Ecto neural progenitor cell (in vitro differentiated cells): Measurements from ENCODE around the gene MLF2.
"Not testable (repeated sequence)": the region's sequence is repeated elsewhere in the genome, so short reads cannot be mapped to it uniquely, and the experiment has no call there.

Experiments
- DNase-seq: peaks from one replicate; pipeline ENCODE4 v3.0.0-alpha.2; 2018; ENCODE audit warnings: low spot score

Gene MLF2

DNA sequence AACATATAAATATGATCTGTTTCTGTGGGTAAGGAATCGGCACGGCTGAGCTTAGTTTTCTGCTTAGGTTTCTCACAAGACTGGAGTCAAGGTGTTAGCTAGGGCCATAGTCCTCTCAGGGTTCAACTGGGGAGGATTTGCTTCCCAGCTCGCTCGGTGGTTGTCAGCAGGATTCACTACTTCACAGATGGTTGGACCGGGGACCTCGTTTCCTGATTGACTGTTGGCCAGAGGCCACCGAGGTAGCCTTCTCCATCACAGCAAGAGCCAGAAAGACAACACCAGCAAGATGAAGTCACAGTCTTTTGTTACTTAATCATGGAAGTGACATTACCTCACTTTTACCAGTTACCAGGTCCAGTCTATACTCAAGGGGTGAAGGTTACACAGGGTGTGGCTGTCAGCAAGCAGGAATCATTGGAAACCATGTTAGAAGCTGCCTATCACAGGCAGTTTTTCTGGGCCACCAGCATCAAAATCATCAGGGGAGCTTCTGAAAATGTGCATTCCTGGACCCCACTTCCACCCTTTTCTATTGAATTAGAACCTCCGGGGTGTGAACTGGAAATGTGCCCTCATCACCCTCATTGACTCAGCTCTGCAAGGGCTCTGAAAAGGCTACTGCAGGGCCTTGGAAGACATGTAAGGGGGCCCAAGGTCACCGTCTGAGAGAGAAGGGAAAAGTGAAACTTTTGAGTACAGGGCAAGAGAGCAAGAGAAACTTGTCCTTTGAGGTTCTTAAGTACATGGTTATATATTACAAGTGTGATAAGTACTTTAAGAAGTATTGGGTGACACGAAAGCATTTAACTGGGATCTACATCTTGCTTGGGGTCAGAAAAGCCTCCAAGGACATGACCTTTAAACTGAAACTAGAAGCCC, 18.2 kb downstream of the MLF2 start:
- no peak for DNase-seq

DNA sequence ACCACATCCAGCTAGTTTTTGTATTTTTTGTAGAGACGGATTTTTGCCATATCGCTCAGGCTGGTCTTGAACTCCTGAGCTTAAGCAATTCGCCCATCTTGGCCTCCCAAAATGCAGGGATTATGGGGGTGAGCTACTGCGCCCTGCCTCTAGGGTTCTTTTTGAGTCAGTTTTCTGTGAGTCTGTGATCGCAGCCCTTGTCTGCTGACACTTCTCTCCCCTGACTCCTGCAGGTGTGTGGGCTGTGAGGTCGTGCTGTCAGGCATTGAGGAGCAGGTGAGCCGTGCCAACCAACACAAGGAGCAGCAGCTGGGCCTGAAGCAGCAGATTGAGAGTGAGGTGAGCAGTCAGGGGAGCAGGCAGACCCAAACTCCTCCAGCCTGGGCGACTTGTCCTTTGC, 22.8 kb downstream of the MLF2 start:
- no peak for DNase-seq

DNA sequence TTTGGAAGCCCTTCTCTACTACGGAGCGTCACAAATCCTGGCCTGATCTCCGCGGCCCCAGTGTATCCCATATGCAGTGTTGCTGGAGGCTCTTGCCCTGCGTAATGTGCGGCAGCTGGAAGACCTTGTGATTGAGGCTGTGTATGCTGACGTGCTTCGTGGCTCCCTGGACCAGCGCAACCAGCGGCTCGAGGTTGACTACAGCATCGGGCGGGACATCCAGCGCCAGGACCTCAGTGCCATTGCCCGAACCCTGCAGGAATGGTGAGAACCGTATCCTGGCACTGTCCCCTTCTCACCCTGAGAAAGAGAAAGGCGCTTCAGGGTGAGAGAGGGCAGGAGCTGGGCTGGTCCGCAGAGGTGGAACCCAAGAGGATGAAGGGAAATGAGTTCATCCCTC, 23.8 kb downstream of the MLF2 start:
- no peak for DNase-seq

DNA sequence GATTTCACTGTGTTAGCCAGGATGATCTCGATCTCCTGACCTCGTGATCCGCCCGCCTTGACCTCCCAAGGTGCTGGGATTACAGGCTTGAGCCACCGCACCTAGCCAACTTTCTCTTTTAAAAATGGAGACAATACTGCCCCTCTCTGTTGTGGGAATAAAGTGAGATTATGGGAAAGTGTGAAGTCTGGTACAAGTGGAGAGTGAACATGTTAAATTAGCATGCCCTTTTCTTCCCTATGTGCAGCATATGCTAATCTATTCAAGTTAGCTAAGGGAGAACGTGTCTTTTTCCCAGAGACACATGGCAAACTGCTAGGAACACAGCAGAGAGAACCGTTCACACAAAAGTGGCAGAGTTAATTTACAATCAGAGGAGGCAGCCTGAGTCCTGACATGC, 27.6 kb downstream of the MLF2 start:
- no peak for DNase-seq

DNA sequence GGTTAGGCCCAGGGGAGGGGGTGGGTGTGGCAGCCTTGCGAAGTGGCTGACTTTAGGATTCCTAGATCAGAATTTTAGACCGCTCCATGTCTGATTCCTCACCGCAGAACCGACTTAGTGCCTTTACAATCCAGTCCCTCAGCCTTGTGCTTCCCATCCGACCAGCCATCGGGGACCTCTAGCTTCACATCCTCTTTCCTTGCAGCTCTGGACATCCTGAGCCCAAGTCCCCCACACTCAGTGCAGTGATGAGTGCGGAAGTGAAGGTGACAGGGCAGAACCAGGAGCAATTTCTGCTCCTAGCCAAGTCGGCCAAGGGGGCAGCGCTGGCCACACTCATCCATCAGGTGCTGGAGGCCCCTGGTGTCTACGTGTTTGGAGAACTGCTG, 28.5 kb downstream of the MLF2 start:
- peak; percentile 63 for DNase-seq

DNA sequence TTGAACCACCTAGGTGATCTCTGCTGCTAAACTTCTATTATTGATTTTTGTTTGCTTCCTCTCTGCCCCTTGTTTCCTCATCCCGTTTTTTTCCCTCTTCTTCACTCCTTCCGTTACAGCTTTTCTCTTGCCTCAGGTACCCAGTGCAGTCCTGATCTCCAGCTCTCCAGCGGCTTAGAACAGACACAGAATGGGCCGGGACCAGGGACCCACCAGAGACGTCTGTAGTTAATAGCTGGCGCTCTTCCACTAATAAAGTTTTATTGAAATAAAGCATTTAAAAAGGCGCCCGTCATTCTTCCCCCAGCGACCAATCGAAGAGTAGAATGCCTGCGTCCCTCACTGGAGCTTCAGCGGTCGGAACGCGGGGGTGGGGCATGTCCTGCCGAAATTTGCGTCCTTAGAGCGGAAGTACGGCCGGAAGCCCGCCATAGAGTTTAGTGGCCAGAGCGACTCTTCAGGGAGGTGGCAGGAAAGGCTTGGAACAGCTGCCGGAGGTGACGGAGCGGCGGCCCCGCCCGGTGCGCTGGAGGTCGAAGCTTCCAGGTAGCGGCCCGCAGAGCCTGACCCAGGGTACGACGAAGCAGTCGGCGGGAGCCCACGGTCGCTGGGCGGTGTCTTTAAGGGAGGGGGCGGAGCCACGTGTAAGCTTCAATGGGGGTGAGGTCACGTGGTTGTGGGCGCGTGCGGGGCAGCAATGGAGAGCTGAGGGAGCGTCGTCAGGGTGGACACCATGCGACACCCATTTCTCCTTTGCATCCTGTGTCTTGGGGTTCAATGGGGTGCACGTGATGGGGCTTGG, 29.1 kb downstream of the MLF2 start, which contains the start of gene COPS7A:
COPS7A (plus strand) TSS at position 440 of the 802 bp plus-strand sequence. CDS start 611 bp downstream, outside the sequence.
- DNase-seq = peak; percentile 99

DNA sequence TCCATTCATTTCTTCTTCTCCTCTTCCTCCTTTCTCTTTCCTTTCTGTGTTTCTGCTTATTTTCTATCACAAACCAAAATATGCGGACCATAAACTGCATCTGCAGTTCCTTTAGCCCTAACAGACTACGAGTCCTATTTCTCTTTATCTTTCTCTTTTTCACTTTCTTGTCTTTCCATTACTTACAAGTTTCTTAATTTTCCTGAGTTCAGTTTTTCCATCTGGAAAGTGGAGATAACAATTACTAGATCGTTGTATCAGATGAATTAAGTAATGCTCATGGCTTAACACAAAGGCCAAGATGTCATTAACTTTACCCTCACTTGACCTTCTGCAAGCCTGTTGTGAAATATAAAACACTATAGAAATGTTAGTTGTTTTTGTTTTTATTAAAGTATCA, 30.1 kb downstream of the MLF2 start:
- DNase-seq = no peak

DNA sequence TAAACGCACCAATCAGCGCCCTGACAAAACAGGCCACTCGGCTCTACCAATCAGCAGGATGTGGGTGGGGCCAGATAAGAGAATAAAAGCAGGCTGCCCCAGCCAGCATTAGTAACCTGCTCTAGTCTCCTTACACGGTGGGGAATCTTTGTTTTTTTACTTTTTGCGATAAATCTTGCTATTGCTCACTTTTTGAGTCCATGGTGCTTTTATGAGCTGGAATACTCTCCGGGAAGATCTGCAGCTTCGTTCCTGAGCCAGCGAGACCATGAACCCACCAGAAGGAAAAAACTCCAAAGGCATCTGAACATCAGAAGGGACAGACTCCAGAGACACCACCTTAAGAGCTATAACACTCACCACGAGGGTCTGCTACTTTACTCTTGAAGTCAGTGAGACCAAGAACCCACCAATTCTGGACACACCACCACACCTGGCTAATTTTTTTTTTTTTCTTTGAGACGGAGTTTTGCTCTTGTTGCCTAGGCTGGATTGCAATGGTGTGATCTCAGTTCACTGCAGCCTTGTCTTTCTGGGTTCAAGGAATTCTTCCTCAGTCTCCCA, 36.0 kb downstream of the MLF2 start:
- DNase-seq = no peak

DNA sequence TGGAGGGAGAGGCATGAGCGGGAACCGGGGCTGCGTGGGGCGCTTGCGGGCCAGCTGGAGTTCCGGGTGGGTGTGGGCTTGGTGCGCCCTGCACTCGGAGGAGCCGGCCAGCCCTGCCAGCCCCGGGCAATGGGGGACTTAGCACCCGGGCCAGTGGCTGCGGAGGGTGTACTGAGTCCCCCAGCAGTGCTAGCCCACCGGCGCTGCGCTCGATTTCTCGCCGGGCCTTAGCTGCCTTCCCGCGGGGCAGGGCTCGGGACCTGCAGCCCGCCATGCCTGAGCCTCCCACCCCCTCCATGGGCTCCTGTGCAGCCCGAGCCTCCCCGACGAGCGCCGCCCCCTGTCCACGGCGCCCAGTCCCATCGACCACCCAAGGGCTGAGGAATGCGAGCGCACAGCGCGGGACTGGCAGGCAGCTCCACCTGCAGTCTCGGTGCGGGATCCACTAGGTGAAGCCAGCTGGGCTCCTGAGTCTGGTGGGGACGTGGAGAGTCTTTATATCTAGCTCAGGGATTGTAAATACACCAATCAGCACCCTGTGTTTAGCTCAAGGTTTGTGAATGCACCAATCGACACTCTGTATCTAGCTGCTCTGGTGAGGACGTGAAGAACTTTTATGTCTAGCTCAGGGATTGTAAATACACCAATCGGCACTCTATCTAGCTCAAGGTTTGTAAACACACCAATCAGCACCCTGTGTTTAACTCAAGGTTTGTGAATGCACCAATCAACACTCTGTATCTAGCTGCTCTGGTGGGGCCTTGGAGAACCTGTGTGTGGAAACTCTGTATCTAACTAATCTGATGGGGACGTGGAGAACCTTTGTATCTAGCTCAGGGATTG, 36.7 kb downstream of the MLF2 start:
- DNase-seq = not testable (repeated sequence)

DNA sequence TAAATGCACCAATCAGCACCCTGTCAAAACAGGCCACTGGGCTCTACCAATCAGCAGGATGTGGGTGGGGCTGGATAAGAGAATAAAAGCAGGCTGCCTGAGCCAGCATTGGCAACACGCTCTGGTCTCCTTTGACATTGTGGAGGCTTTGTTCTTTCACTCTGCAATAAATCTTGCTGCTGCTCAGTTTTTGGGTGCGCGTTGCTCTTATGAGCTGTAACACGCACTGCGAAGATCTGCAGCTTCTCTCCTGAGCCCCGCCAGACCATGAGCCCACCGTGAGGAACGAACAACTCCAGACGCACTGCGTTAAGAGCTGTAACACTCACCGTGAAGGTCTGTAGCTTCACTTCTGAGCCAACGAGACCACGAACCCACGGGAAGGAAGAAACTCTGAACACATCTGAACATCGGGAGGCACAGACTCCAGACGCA, 44.0 kb downstream of the MLF2 start:
- no peak for DNase-seq

DNA sequence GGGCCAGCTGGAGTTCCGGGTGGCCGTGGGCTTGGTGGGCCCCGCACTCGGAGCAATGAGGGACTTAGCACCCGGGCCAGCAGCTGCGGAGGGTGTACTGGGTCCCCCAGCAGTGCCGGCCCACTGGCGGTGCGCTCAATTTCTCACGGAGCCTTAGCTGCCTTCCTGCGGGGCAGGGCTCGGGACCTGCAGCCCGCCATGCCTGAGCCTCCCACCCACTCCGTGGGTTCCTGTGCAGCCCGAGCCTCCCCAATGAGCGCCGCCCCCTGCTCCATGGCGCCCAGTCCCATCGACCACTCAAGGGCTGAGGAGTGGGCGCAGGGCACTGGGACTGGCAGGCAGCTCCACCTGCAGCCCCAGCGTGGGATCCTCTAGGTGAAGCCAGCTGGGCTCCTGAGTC, 44.6 kb downstream of the MLF2 start:
- DNase-seq = not testable (repeated sequence)

DNA sequence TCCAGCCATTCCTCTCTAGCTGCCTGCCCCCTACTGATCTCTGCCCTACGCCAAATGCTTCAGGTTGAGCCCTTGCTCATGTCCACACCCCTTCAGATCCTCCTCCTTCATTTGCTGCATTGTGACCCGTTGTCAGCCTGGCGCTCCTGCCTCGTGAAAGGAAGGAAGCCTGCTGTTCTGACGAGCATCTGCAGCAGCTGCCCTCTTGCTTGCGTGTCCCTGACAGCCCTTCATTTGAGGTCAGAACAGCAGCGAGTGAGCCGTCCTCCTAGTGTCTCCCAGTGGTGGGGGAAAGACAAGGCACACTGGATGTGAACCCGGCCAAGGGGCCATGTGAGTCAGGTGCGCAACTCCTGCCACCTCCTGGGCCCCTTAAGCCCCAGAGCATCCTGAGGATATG, 49.3 kb downstream of the MLF2 start:
- peak; percentile 66 for DNase-seq

DNA sequence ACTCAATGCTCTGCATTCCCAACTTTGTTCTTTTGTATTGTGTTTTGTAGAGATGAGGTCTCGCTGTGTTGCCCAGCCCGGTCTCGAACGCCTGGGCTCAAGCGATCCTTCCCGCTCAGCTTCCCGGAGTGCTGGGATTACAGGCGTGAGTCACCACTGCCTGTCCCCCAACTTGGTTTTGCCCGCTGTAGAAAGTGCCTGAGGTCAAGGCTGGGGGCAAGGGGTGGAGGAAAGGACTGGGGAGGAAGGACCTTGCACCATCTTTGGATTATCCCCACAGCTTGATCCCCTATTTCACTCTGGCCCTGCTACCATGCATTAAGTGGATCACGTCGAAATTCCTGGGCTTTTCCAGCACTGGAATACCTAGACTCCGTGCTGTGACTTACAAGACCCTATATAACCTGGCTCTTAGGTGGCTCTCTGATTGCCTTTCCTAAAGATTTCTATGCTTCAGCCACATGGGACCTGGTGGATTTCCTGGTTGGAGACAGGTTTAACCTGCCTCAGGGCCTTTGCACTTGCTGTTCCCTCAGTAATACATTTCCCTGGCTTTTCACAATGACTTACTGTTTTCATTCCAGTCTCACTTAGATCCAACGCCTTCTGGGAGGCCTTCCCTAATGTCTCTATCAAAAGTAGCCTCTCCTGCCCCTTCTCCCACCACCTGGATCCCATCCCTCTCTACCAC, 51.7 kb downstream of the MLF2 start:
- peak; percentile 58 for DNase-seq

DNA sequence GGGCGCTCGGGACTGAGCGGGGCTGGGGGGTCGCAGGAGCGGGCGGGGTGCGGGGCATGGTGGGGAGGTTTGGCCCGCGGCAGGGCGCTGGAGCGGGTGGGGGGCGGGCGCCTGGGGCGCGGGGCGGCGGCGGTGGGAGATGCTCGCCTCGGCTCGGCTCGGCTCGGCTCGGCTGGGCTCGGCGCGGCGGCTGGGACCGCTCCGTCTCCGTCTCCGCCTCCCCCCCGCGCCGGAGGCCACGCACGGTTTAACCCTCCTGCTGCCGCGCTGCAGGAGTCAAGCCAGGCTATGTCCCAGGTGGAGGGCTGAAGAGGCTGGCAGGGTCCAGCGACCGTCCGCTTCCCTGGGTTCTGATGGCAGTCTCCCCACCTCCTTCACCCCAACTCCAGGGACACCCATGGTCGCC, 52.3 kb downstream of the MLF2 start, which contains the start of gene PIANP:
PIANP (minus strand) TSS at position 170 of the 406 bp plus-strand sequence. CDS start 2,754 bp downstream, outside the sequence.
- no peak for DNase-seq

DNA sequence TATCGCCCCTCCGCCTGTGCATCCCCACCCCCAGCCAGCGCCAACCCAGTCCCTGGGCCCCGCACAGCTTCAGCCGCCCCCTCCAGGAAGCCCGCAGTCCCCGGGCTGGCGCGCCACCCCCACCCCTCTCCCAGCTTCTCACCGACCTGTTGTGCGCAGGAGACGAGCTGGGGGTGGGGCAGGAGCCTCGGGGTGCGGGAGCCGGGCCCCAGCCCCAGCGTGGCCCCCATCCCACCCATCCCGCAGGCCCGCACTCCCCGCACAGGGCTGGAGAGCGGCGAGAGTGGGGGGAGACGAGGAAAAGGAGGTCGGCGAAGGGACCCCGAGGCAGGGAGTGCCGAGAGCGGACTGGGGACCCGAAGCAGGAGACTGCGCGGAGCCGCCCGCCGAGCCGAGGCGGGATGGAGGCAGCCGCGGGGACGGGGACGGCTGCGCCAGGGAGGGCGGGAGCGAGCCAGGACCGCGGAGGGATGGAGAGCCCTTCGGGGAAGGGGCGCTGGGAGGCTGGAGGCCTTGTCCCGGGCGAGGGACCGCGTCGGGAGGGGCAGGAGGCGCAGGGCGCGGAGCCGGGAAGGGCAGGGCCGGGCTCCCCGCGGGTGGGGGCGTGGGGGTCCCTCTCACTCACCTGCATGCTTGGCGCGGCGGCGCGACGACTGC, 52.8 kb downstream of the MLF2 start:
- DNase-seq = peak; percentile 82

DNA sequence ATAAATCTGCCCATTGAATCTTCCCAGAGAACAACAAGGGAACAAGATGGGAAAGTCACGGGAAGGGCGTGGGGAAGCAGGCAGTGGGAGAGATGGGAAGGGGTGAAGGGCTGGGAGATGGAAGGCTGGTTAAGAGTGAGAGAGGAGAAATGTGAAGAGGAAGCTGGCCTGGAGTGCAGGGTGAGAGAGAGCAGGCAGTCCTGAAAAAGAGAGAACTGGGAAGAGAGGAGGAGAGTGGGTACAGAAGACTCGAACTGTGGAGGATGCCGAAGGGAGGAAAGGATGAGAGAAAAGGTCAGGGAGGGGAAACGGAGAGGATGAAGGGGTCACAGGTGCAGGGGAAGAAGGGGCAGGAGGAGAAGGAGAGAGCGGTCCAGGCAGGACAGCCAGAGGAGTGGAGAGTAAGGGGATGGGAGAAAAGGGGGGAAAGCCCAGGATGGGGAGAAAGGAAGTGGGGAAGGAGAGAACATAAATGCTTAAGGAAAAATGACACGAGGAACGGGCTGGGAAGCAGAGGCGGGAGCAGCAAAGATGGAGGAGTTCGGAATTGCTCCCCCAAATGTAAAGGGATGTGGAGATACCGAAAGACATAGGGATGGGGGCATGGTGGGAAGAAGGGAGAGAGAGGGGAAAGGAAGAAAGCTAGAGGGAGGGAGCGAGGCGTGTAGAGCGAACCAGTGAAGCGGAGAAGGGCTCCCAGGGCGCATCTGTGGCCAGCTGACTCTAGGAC, 53.5 kb downstream of the MLF2 start:
- no peak for DNase-seq

DNA sequence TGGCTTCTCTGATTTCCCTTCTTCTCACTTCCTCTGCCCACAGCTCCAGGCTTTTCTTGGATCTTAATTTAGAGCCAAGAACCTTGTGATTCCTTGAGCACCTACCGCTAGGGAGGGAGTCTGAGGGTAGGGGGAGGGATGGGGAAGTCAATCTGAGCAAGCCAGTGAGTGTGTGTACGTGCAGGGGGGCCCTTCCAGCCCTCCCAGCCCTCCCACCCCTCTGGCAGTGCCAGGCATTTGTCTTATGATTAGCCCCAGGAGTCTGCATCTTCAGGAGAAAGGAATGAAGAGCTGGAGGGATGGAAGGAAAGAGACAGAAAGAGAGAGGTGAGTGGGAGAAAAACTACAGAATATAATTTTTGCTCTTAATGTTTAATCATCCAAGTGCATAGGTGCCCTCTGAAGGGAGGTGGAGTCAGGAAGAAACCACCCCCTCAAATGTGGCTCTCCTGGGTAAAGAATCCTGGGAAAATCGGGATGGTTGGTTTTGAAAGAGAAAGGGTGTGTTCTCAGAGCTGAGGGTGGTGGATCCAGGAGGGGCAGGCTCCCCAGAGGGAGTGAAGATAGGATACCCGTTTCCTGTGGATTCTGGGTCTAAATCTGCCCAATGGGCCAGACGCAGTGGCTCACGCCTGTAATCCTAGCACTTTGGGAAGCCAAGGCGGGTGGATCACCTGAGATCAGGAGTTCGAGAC, 54.4 kb downstream of the MLF2 start:
- DNase-seq = no peak
